ENCODE results near the gene ESR2. TPM values are rescaled to one million over a fixed set of nuclear protein-coding genes. Genes with fewer than 3 reads are reported as not detected.
"Not testable (repeated sequence)": the region's sequence is repeated elsewhere in the genome, so short reads cannot be mapped to it uniquely, and the experiment has no call there.

ESR2 gene
- polyA plus RNA-seq, 1 donor: 2.0 TPM

DNA sequence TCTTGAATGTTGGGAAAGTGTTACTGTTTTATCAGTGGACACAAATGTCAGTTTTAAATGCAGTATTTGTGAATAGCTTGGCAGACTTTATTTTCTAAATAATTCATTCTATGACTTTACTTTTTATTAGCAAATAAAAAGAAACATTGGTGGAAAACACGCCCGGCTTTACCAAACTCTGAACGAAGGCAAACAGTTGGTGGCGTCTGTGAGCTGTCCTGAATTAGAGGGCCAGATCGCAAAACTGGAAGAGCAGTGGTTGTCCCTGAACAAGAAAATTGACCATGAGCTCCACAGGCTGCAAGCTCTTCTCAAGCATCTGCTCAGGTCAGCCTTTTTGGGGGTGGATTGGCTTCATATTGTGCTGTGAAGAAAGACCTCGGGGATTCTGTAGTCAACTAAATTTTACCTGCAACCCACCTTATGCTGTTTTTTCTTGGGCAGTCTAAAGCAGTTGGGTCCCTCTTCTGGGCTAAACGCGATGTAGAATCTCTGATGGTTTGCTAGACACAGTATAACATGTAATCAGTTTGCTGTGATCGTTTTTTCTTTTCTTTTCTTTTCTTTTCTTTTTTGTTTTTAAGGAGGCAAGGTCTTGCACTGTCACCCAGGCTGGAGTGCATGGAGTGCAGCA is 156.4 kb downstream of the ESR2 start:
- DNase-seq: no peak

DNA sequence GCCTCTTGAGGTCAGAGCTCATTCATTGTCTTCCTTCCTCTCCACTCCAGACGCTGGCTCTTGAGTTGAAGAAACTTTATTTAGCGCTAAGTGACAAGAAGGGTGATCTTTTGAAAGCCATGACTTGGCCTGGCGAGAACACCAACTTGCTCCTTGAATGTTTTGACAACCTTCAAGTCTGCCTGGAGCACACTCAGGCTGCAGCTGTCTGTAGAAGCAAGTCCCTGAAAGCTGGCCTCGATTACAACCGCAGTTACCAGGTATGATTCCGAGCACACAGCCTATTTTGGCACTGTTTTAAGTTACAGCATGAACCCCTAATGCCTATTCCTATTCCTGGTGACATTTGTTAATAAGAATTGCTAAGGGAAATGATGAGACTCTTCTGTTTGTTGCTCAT is 167.6 kb downstream of the ESR2 start:
- DNase-seq: no peak

DNA sequence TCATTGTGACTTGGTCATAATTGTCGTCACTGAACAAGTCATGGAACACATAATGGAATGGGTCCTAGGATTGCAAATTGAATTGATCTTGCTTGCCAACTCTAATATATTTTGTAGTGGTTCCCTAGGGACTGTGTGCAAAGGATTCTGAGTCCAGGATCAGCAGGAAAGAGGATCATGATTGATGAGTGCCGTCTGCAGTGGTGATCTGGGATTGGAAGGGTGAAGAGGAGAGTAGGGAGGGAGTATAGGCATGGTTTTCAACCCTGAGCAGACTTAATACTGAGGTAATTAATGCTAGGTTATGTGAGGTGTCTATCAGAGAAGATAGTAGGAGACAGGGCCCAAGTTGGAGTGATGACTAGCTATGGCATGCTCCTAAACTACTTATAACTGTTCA is 168.9 kb downstream of the ESR2 start:
- DNase-seq: no peak

DNA sequence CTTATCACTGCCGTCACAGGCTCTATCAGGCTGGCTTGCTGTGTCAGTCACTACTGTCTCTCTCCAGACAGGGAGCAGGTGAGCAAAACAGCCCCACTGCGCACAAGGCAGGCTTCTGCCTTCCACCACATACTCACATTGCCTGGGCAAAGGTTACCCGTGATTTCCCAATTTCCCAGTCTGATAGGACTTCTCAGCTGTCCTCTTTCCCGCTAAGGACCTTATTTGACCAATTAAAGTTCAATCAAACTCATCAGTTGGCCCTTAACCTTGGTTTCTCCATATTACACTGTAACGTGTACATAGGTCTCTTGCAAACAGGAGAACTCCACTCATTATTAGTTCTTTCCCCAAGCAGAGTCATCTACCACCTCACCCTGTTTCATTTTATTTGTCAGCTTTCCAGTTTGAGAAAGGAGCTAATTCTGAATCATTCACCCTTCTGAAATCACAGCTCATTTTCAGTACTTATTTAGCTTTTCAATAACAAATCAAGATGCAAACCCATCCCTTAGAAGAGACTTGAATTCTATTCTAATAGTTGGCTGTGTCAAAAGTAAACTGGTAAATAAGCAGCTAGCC is 170.8 kb downstream of the ESR2 start:
- no peak for DNase-seq

DNA sequence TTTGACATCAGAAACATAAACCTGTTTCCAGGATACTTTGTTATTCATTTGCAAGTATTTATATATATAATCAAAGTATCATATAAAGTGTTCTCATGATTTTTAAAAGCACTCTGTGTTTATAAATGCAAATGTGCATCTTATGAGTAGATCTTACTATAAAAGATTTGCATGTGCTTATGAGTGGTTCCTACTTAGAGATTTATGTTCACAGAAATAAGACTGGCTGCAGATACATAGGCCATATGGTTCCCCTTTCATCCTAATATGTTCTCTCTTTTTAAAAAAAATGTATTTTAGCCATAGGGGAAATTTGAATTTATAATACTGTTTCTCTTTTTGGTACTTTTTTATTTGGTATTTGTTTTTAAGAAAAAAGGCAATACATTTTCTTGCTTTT is 174.2 kb downstream of the ESR2 start:
- DNase-seq: no peak

DNA sequence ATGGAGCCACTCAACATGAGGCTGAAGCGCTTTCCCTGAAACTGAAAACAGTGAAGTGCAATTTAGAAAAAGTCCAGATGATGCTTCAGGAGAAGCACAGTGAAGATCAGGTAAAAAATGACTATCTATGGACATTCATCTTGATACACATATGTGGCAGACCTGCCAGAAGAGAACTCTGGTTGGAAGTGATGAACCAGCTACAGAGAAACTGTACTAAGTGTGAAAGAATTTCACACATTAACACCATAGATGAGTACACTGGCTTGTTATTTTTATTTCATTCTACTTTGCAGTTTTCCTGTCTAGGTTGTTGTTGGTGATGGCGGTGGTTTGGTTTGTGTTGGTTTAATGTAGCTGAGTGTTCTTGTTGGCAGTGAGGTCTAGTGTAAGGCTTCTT is 174.7 kb downstream of the ESR2 start:
- no peak for DNase-seq

DNA sequence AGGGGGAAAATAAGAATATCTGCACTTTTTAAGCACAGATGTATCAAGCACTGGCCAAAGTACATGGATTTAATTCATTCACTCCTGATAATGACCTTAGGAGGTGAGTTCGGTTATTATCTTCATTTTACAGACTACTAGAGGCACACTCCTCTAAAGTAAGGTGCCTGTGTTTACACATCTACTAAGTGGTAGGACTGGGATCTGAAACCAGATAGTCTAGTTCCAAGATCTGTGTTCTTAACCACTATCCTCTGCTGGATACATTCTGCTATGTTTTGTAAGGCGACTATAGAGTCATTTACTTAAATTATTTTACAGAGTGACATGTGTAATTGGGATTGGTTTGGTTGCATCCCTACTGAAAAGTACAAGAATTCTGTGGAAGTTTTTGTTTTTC is 175.3 kb downstream of the ESR2 start:
- DNase-seq: no peak

DNA sequence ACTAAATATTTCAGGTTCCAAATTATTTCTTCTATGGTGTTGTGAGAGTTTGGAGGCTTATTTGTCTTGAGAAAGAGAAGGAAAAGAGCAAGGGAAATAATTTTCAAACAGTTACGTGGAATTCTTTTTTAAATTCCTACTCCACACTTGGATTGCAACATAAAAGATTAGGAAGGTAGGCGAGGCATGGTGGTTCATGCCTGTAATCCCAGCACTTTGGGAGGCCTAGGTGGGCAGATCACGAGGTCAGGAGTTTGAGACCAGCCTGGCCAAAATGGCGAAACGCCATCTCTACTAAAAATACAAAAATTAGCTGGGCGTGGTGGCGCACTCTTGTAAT is 175.8 kb downstream of the ESR2 start:
- DNase-seq: not testable (repeated sequence)

DNA sequence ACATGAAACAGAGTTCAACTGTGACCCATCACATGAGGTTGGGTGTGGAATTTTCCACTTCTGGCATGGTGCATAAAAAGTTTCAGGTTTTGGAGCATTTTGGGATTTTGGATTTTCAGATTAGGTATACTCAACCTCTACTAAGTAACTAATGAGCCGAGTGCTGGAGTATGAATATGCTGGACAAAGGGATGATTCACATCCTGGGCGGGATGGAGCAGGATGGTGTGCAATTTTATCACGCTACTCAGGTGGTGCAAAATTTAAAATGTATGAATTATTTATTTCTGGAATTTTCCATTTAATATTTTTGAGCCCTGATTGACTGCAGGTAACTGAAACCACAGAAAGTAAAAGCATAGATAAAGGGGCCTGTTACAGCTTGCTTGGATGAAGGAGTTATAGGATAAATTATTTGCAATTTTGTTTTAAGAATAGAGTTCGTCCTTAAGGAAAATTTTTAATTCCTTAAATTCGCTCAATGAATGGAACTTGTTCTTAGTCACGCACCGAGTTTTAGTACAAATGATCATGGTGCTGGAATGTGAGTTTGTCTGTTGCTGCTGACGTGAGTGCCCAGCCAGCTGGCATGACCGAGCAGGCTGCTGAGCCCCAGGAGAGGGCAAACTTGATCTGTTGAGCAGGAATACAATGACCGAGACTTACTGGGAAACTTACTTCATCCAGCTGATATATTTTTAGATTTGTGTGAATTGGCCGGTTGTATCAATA is 176.3 kb downstream of the ESR2 start:
- no peak for DNase-seq

DNA sequence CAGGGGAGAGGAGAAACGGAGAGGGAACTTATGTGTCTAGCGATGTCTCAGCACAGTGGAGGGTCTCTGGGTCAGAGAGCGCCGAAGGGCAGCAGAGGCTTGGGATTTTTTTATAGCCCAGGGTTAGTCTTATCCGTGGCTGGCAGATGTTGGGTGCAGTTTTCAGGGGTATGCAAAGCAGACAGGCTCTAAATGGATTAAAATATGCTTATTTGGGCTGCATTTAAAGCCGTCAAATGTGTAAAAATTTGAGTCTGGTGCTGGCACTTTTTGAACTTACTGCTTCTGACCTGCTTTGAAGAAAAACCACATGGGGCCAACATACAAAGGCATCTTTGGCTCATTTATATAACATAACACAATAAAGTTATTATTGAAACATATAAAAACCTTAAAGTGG is 178.8 kb downstream of the ESR2 start:
- DNase-seq: no peak

DNA sequence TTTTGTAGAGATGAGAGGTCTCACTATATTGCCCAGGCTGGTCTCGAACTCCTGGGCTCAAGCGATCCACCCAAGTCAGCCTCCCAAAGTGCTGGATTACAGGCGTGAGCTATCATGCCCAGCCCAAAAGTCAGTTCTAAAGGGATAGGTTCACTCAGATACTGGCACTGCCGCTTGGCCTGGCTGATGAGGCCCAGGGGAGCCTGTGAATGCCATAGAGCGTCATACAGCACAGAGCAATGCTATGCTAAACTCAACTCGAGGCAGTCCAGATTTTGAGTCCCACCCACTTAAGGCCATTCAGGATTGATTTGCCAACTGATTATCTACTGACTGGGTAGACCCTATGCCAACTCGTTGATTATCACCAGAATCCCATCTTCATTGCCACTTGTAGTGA is 179.4 kb downstream of the ESR2 start:
- no peak for DNase-seq

DNA sequence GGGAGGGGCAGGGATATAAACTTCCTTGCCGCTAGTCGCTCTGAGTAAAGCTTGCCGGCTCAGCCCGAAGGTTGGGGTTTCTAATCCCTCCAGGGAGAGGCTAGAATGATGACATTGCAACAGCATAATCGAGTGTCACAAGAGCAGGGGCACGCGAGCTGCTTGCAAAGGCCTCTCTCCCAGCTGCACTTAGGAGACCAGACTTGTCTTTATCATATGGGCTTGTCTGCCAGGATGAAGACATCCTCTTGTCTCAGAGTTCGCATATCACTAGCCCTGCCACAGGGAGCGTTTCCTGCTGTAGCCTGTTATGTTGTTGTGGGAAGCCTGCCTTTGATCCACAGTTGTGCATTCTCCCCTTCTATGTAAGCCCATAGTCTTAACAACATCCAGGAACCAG is 180.0 kb downstream of the ESR2 start:
- DNase-seq: no peak

DNA sequence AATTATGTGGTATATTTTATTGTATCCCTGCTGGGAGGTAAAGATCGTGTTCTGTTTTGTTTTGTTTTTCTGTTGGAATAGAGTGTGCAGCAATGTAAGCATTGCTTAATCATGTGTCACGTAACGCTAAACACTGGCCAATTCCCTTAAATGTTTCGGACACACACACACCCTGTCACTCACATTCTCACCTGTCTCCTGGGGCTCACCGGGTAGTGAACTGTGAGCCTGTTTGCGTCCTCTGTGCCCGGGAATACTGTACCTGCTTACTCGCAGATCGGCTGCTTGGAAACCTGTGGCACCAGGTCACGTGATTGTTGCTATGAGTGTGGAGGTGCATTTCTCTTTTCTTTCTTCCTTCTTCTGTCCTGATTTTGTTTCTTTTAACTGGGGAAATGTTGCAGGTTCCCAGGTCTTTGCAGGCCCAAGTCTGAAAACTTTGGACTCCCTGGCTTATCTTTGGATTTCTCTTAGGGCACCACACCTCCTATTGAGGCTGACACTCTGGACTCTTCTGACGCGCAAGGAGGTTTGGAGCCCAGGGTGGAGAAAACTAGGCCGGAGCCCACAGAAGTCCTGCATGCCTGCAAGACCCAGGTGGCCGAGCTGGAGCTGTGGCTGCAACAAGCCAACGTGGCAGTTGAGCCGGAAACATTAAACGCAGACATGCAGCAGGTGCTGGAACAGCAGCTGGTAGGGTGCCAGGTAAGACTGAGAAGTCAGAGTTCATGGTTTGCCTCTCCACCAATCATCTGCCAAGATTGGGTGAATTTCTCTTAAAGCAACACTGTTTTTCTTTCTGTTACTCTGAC is 181.1 kb downstream of the ESR2 start:
- no peak for DNase-seq

DNA sequence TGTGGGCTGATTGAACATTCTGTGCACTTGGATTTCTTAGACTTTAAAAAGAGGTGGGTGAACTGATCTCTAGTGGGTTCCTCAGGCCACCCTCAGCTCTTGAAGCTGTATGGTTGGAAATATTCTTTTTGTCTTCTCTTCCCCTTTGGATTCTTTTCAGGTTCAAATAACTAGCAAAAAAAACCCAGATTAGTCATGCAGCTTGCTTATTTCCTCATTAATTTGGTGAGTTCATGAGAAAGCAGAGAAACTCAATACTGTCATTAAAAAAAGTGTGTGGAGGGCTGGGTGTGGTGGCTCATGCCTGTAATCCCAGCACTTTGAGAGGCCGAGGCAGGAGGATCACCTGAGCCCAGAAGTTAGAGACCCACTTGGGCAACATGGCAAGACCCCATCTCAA is 183.4 kb downstream of the ESR2 start:
- no peak for DNase-seq

DNA sequence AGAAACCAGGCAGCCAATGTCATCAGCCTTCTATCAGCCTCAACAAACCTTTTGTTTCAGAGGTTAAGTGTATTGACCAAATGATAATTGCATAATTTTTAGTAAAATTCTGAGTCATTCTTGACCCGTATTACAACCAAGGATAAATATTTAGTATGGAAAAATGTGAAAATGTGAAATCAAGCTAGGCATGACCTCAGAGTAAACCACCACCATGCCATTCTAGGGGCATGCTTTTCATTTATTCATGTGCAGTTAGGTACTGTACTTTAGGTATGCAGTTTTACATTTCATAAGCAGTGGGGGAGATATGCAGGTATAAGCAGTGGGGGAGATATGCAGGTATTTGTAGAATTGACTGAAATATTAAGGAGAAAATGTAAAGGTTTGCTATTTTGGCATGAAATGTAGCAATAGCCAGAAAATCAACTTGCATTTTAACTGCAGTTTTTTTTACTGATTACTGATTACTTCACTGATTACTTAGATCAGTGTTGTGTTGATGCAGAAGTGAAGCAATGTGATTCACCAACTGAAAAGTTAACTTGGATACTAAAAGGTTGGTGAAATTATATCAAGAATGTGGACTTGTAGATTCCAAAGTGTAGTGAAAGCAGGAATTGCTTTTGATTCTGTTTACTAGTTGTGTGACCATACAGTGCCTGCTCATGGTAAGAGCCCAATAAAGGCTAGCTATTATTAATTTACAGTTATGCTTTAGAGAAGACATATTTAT is 184.2 kb downstream of the ESR2 start:
- DNase-seq: no peak

DNA sequence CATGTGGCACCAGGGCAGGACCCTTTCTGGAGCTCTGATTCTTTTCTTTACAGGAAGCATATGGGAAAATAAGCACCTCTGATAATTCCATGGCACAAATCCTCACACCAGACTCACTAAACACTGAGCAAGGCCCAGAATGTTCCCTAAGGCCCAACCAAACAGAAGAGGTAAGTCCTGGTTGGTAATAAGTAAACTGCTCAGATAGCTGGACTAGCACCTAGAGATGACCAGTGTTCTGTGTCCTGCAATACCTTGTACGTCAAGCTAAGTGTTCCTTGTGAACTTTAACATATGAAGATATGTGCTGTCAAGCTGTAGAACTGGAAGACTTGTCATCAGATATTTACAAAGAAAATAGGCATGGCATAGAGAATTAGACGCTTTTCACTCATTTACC is 186.7 kb downstream of the ESR2 start:
- DNase-seq: no peak

DNA sequence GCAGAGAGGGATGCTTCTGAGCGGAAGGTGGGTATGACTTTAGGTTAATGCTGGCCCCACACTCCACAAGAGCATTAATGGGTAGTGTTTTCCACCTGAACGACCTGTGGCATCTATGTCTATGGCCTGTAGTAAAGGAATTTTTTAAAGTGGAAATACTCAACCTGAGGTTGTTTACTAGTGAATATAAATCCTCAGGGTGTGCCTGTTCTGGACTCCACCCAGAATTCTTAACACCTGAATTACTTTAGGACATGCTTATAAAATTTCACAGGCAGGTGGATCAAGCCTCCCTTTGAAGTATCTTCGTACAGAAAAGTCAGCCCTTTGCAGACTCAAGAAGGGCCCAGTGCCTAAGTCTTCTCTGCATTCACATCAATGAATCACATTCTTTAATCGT is 196.1 kb downstream of the ESR2 start:
- no peak for DNase-seq

DNA sequence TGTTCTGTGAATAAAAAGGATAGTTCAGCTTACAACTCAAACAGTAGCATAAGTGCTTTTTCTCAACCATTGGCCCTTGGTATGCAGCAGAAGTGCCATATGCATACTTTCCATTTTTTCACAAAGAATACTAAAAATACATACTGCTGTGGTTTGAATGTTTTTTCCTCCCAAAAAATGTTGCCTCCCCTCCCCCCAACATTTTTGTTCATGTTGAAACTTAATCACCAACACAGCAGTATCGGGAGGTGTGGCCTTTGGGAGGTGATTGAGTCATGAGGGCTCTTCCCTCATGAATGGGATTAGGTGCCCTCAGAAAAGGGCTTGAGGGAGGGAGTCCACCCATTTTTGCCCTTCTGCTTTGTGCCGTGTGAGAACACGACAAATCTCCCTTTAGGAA is 198.6 kb downstream of the ESR2 start:
- DNase-seq: no peak

DNA sequence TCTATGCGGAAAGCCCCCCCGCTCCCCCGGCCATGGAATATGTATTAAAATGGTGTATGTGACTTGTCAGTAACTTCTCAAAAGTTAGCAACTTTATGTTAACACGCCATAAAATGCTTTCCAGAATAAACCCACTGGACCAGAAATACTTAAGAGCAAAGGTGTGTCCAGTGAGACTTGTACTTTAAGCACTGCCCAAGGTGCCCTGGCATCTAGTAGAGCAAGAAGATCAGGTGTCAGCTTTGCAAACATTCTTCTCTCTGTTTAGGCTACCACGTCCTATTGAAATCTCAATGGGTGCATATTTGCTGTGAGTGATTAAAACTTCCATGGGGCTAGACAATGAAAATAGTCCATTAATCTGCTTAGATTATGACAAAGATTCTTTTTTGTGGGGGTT is 201.2 kb downstream of the ESR2 start:
- no peak for DNase-seq

DNA sequence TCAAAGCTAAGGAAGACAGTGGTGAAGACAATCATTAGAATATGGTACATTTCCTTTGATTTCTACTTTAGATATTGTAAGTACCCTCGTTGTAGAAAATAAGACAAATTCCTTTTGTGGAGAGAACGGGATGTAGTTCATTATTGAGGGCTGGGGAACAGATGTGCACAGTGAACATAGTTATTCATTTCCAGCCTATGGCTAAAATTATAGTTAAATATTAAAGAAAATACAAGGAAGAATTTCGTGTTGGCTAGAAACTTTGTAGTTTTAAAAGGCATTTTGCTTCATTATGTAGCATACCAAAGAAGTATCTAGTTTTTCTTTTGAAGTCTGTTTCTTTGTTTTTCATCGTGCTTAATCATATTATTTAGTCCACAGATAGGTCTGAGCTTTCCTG is 201.8 kb downstream of the ESR2 start:
- DNase-seq: no peak

DNA sequence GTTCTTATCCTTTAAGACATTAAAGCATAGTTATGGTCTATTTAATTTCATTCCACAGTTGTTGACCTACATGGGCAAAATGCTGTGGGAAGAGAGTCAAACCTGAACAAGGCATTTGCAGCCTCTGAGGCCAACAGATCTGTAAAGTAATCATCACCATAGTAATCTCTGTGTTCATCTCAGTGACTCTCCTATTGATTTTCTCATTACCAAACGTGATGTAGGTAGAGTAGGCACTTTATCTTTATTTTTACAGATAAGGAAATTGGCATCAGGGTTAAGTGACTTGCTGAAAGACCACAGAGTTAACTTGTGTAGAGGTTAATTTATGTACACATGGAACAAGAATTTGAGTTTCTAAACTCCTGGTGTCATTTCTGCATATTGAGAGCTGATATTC is 203.0 kb downstream of the ESR2 start:
- DNase-seq: no peak

DNA sequence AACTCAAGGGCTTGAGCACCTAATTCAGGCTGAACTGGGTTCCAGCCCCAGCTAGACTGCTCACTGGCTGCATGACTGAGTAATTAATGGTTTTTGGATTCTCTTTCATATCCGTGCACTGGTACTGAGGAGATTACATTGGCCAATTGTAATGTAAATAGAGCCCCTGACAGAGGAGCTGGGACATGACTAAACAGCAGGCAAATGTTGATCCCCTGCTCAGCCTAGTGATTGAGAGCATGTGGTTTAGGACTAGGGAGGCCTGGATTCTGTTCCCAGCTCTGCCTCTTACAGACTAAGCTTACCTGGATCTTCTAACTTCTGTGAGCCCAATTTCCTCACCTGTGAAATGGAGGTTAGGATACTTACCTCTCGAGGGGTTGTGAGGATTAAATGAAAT is 204.3 kb downstream of the ESR2 start:
- DNase-seq: no peak

DNA sequence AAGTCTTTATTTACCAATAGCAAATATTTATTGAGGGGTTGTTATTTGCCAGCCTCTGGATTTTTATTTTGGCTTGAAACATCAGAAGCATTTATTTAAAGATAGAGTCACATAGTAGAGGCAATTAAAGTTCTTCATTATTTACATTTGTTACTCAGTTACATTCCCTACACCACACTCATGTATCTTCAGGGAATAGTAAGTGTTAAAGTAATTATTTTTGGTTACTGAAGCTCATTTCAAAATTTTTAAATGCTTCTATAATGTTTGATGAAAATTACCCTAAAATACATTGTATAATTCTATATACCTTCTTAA is 205.6 kb downstream of the ESR2 start:
- no peak for DNase-seq

All from left kidney (tissue), 2 donors.